ENCODE measurements around the gene LHFPL2.

Gene LHFPL2

DNA sequence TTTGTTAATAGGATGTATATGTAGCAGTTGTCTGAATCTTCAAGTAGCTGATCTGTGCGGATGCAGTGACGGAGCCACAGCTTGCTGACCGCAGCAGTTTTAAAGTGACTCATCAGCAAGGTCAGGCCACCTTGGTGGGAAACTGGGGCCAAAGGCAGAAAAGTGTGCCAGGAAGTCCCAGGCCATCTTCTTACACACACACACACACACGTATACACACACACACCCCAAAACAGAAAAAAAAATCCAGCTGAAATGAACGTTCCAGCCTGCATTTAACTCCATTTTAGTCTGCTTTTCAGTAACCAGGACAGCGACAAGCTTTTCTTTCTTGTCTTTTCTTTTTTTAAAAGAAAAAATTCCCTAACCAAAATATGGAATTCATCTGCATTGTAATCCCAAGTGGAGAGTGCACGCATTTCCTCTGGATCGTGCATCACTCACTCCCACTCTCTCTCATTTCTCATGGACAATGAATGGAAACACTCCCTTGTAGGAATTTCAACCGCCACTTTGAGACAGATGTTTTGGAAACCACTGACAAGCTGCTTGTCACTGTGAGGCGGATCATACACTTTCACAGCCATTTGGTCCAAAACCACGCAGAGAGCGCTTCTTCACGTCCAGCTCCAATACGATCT is 103.9 kb downstream of the LHFPL2 start:
- DNase-seq (ENCODE audit: low read depth), result no peak

DNA sequence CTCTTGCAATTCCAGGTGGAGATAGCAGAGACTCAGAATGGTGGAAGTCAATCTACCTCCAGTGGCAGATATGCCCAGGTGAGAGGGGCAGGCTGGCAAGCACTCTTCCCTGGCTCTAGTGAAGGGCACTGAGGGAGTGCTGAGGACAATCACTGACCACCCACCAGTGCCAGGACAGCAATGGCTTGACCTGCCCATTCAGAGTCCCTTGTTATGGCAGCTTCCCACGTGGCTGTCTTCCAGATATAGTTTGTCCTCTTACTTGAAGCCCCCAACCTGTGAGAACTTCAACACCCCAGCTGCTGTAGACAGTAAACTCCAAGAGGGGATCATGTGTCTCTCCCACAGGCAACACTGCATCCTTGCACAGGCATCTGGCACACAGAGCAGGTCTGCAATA is 104.7 kb downstream of the LHFPL2 start:
- no peak for DNase-seq (ENCODE audit: low read depth)

DNA sequence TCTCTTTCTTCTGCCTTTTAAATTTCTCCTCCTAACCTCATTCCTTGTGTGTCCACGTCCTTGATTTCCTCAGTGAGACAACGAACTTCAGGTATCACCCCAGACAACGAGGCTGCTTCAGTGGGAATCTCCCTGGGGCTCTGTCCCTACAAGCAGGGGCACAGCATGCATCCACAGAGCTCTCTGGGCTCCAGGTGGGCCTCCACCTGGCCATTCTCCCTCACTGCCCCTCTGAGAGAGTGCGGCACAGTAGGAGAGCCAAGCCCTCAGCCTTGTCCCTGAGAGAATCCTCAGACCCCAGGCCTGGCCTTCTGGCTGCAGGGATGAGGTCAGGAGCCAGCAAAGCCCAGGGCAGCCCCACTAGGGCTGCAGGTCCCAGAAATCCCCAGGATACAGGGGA is 105.3 kb downstream of the LHFPL2 start:
- no peak for DNase-seq (ENCODE audit: low read depth)

DNA sequence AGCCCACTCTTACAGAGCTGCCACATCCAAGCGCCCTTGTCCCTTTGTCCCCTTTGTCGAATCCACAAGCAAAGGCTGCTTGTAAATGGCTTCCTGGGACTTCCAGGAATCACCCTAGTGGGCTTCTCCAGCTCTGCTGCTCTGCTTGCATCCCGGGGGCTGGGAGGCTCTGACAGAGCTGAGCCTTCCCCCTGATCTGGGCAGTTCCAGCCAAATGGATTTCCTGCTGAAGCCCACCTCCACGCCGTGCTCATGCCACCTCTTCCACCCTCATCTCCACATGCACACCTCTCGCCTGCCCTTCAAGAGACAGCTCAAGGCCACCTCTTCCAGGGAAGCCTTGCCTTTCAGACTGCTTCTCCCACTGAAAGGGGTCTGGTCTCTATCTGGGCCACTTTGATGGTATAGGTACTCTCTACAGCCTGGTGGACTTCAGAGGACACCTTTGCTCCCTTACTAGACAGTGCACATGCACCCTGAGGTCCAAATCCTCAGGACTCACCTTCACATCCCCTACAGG is 106.2 kb downstream of the LHFPL2 start:
- no peak for DNase-seq (ENCODE audit: low read depth)

DNA sequence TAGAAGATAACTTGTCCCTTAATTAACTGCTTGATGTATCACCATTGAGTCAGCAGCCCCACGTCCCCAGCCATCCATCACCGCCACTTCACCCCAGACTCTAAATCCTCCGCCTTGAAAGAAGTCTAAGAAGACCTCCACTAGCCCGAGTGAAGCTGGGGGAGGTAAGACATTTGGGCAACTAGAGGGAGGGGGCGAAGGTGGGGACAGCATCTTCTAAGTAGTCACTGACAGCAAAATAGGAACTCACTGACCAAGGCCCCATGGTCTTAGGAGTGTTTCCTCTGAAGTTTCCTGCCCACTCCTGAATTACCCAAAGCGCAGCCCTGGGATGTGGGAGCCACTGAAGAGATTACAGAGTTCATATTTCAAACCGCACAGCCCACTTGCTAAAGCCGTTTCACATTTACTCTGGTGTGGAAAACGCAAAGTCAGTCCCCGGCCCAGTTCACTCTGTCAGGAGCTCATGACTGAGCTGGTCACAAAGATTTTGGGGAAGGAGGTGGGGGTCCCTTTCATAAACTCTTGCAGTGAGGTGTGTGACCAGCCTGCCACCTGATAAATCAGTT is 107.4 kb downstream of the LHFPL2 start:
- no peak for DNase-seq (ENCODE audit: low read depth)

DNA sequence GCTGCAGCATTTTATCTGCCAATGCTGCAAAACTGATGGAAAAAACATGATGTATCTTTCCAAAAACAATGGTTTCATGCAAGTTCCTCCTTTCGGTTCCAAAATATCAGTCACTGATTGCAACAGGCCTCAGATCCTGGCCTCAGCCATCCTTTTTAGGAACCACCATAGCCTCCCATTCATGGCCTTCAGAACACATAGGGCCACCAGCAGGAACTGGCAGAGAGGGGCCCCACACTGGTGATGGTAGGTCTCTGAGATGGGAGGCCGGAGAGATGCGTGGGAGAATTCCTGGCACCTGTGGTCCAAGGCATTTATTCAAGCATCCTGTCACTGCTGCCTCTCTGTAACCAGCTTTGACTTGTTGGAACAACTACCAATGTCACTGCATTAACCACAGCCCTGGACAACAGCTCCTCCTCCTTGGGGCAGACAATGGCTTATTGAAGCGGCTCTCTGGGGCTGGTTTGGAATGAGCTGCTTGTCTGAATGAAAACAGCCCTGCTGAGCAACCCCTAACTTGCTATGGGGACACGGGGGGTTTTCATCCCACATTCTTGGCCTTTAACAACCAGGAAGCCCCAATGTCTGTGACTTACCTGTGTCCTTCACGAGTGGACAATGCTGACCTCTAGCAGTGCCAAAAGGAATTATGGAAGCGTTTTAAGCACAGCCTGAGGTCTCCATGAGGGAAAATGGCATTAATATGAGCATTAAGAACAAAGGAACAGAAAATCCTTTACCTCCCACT is 108.1 kb downstream of the LHFPL2 start:
- no peak for DNase-seq (ENCODE audit: low read depth)

DNA sequence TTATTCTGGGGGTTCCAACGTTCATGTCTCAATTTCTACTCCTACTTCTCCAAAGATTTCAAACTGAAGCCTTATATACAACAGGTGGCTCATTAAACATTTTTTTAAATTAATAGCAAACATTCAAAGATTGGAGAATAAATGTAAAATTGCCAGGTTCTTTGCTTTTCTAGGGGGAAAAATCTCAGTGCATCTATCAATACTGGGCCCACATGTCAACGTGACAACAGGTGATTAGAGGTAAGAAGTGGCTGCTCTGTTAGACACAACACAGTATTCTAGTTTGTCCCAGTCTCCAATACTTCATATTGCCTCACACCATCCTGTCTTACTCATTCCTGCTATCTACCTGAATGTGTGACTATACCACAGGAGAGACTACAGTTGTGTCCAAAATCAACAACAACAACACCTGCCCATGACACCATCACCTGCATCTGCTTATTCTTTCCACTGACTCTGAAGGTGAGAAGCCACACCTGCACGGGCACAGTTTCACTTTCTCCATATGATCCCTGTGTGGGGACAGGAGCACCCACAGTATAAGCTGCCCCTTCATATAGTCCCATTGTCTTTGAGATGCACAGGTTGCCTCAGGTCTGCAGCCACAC is 110.2 kb downstream of the LHFPL2 start:
- DNase-seq (ENCODE audit: low read depth), result no peak

DNA sequence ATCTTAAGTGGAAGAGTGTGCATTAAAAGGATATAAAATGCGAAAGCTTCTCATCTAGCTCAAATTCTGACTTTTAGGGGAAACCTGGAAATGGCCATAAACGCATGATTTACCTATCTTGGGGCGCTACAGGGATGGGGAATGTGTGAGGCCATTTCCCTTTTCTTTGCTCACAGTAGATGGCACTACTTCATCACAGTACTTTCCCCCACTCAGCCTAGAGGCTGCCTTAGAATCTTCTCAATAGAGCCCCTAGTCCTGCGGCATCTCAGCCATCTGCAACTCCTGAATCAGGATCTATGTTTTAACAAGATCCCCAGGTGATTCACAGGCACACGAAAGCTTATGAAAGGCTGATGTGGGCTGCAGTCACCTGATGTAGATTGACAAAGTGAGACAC is 110.8 kb downstream of the LHFPL2 start:
- DNase-seq (ENCODE audit: low read depth), result no peak

DNA sequence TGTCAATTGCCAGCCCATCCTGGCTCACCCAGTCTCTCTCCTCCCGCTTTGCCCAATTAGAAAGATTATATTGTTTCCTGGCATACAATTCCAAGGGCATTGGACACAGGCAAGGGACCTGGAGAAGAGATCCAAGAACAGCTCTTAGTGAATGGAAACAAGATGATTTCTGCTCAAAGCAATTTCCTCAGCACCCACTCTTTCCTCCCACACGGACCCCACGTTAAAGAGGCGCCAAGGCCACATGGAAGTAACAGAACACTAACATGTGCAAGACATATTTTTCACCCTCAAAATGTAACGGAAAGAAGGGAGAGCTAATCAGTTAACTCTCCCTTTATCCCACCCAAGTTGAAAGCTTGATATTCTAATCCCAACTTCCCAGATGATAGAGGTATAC is 111.2 kb downstream of the LHFPL2 start:
- DNase-seq (ENCODE audit: low read depth), result no peak

DNA sequence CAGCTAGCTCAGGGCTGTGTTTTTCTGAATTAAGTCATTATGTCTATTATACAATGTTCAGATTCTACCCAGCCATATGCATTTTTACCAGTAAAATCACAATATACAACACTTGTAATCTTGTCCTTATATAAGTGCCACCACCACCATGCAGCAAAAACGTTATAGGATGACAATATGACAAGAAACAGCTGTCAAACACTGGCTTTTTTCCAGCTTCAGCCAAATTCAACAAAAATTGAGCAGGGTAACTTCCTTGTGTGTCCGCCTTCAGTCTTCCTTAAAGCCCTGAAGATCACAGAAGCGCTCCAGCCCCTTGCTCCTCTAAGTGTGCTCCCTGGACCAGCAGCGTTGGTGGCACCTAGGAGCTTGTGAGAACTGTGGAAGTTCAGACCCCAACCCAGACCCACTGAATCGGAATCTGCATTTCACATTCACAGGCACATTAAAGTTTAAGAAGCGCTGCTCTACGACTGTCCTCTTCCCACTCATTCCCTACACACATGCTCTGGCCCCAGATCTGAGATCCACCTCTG is 111.8 kb downstream of the LHFPL2 start:
- DNase-seq (ENCODE audit: low read depth), result no peak

DNA sequence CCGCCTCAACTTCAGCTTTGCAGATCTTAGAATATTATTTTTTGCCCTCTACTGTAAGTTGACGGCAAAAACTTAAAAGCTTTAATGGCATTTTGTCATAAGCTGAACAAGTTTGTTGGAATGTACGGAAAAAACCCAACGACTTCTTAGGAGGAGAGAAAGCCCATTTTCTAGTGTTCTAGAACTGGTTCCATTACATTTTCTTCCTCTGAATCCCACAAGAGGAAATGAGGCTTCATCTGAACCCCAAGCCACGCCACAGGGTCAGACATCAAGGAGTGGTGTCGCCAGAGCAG is 113.7 kb downstream of the LHFPL2 start:
- DNase-seq (ENCODE audit: low read depth), result no peak

DNA sequence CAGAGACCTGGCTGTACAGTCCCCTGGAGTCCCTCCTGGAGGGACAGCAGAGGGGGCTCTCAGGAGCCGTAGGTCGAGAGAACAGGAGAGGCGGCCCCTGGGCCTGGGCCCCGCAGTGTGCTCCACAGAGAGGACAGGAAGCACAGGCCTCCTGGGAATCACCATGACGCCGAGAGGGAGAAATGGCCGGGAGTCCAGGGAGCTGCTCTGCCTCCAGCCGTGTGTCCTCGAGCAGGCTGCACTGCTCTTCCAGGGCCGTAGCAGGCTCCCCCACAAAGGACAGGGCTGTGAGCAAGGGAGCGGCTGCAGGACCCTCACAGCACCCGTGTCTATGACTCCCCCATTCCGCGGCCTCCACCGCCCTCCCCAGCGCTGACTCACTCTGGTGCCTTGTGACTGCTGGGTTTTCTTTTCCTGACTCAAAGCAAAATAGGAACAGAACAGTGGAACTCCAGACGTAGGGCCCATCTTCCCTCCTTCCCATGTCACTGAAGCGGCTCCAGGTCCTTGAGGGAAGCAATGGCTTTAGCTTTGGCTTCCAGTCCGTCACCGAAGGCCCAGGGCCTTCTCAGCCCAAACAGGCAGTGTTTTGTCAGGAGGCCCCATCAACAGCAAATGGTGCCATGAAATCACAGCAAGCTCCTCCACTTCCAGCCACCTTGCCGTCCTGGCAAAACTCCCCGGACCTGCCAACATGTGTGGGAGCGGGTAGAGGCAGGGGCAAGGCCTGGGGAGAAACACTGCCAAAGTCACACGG is 114.2 kb downstream of the LHFPL2 start:
- DNase-seq (ENCODE audit: low read depth), result no peak

DNA sequence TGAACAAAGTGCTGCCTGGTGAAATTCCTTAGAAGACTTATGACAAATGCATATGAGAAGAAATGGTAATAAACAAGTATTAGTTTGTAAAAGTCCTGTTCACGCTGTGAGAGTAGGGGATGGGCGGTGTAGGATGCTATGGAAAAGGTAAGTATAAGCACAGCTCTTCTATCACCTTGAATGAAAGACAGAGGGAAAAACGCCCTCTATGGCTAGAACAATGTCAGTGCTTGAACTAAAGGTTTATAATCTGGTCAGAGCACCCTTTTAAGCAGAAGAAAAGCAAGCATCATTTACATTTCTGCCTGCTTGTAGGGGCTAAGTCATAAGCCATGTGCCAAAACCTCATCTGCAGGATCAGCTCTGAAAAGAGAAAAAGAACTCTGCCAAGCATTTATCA is 115.2 kb downstream of the LHFPL2 start:
- no peak for DNase-seq (ENCODE audit: low read depth)

DNA sequence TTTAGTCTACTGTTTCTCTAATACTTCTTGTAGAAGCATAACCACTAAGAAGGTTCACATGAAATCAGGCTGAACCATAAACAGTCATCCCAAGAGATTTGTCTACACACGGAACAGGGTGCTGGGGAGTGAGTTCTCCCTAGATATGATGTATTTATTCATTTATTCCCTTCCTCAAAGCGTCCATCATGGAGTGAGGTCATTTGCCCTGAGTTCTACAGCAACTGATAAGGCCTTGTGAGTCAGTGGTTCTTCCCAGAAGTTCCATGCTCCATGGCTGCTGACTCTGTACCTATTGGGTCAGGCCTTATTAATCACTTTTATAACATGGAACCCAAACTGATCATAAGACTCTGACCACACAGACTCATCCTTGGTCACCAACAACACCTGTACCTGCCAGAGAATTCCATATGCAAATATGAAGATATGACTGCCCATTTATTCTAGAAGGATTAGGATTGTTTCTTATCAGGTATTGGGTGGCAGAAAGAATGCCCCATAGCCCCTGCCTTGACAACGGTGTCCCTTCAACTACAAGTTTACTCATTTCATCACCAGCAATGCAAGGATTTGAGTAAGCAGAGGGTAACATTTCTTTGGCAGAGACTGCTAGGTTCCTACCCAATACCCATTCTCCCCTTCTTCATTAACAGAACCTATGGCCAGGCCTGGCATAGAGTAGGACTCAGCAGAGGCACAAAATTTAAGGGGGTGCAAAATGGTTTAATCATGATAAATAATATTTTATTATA is 118.1 kb downstream of the LHFPL2 start:
- DNase-seq (ENCODE audit: low read depth), result no peak

DNA sequence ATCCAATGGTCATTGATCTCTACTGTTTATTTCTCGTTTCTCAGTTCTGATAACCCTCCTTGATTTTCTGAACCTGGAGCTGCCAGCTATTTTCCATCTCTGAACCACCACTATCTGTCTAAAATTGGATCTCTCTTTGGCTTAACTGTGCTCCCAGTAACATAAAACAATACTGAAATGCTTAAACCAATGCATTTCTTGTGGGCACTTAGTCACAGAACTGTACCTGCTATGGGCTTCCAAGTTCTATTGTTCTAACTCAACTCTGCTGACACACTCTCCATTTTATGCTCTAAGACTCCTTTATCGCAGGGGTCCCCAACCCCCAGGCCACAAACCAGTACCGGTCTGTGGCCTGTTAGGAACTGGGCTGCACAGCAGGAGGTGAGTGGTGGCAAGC is 120.6 kb downstream of the LHFPL2 start:
- no peak for DNase-seq (ENCODE audit: low read depth)

DNA sequence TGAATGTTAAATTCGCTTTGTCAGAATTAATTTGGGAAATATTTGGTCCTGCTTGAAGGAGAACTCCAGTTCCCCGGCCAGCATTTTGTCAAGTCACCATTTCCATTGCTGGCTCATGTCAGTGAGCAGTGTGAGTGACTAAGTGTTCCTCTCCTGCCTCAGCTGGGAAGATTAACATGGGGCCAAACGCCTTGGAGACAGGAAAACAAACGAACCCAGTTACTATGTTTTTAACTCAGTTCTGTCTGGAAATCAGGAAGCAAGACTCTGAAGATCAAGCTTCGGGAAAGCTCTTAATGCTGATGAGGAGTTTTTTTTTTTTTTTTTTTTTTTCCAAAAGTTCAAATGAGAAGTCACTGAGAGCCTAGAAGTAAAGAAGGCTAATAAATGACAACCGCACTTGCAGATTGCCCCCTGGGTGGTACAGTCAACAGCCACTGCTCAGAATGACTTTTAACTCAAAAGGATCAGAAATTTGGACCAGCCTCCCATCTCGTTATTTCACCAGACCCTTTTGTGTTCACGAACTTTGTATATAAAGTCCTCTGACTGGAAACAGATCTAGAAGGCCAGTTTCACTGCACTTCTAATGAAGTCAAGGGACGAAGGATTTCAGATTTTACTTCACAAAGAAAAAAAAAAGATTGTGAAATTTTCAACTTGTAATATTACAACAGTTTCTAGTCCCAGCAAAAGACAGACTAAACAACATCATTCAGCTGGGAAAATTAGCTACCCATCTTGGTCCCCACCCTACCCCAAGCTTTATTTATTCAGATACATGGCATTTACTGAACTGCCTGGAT is 121.3 kb downstream of the LHFPL2 start:
- DNase-seq (ENCODE audit: low read depth), result no peak

DNA sequence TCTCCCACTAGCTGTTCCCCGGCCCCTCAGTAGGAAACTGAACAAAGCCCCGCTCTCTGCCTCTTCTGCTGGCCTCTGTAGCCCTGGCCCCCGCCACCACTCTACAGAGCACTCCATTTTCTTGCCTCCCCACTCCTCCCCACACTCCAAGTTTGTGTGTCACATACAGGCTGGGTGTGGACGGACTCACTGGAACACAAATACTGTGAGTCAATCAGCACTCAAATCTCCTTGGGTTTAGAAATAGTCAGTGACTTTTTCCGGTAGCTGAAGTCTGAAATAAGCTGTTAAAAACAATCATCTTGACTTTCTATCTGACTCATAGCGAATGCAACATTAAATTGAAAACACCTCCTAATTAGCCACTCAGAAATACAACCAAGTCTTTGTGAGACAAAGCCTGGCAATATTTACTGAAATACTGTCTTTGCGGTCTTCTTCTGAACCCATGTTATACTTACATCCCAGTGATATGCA is 122.5 kb downstream of the LHFPL2 start:
- DNase-seq (ENCODE audit: low read depth), result no peak

DNA sequence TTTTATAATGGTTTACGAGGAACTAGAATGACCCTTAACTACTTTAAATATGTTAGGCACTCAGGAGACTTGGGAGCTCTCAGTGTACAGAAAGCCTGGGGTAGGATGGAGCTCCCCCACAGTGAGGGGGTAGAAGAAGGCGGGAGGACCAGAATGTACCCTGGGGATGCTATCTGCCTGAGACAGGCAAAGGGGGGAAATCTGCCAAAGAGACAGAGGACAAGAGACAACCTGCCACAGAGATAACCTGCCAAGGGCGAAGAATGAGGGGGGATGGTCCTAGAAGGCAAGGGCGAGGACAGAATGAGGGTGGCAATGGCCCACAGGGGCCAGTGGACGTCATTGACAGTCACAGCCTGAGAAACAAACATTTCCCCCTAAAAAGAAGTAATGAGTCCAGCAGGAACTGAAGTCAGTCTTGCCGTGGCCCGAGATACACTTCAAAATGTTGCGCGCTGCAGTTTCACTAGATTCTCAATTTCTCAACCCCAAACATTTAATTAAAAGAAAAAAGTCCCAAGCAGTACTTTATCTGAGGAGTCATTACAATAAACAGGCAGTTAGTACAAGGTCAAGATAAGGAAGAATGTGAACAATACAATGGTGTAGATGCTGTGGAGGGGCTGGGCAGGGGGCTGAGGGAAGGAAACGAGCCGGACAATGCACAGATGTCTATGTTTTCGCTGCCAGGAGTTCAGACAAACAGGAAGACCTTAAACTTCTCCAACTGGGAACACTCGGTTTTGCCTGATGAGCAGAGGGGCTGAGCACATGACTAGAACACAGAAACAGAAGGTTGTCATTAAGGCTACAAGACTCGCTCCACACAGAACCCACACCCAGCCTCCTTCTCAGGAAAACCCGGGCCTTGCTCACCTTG is 125.0 kb downstream of the LHFPL2 start:
- no peak for DNase-seq (ENCODE audit: low read depth)

DNA sequence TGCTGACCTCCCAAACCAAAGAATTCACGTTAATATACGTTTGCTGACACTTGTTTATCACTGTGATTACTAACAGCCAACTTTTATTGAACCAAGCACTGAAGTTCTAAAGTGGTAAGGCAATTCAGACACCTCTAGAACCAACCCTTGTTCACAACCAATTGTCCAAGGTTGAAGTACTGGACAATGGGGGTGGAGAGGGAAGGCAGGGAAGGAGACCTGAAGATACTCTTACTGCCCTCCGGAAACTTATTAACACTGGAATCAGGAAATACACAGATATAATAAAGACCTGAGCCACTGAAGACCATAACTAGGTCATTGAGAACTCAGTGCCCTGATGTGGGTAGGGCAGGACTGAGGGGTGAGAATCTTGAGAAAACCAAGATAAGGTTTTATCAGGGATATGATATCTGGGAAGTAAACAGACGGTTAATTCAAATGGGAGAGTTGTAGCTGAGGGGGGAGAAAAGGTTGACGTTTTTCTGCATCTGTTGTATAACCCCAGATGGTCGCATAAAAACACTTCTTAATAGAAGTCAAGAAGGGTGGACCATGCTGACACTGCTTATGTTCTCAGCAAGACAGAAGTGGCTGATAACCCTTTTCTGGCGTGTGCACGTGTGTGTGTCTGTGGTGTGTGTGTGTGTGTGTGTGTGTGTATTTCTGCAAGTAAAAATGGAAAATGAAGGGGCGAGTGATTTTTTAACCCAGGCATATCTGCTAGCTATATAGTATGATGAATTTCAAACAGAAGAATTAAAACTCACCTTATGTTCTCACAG is 125.9 kb downstream of the LHFPL2 start:
- no peak for DNase-seq (ENCODE audit: low read depth)

Data from stimulated activated CD8-positive, alpha-beta memory T cell treated with anti-CD3 and anti-CD28 coated beads, Interleukin-12 subunit alpha, Interleukin-12 subunit beta, amount 100 ng/mL, for 4 hours (primary cell).